GM21381 (cell line): ENCODE measurements around the gene DZIP1L.
"Not testable (repeated sequence)": the region's sequence is repeated elsewhere in the genome, so short reads cannot be mapped to it uniquely, and the experiment has no call there.

Experiments
- ATAC-seq: cut with Tn5 transposase; IDR thresholded peaks from one replicate; pipeline ENCODE4 v1.9.1; 2021; ENCODE audit warnings: mild to moderate bottlenecking, moderate library complexity; ENCODE audit not compliant: unreplicated experiment

Gene DZIP1L

DNA sequence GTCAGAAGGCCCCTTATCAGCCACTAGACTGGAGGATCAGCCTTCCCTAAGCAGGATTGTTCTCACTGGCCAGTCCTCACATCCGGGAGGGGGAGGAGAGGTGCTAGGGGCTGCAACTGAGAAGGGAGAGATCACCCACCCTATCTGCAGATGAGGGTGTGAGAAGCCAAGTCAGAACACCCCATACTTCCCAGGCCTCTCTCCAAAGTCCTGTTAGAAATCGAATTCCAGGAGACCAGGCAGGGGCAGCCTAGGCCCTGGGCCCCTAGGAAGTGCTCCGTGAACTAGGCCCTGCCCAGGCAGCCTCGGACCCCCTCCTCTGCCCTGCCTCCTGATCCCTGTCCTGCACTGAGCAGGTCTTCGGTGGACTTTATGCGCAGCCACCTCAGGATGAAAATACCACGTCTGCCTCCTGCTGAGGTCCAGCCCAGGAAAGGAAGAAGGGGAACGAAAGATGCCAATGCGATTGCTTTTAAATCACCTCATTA lies 933 bp downstream of the DZIP1L start:
- no peak for ATAC-seq

DNA sequence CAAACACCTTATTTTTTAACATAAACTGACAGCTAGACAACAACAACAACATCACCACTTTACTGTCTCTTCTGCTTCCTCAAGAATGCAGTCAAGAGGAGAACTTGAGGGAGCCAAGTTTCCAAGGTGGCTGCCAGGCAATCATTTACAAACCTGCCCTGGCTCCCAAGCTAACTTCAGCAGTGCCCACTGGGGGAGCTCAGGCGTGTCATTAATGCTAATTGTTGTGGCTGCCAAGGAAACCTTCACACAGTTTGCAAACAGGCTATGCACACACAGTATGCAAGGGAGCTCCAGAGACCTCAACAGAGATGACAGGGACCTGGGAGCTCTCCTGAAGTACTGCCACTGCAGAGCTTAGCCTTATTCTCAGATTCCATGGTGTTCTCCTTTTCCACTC lies 2.1 kb downstream of the DZIP1L start:
- ATAC-seq: no peak

DNA sequence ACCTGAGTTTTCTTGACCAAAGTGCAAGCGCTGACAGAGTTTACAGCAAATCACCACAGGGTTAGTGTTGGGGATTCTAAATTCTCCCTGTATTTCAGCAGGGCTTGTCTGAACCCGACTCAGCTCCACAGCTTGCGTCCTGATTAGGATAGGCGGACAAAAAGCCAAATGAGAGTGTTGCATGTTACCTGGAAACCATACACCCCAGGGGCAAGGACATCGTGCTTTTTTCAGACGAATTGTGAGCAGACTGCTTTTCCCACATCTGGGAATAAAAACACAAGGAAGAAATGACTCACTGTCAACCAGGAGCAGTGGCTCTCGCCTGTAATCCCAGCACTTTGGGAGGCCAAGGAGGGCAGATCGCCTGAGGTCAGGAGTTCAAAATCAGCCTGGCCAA lies 3.0 kb downstream of the DZIP1L start:
- no peak for ATAC-seq

- ATAC-seq: no peak
Measured at GRCh38 chr3:138105598-138105997, 9.8 kb downstream of the DZIP1L start.

- ATAC-seq: no peak
Measured at GRCh38 chr3:138103466-138103865, 11.9 kb downstream of the DZIP1L start.

DNA sequence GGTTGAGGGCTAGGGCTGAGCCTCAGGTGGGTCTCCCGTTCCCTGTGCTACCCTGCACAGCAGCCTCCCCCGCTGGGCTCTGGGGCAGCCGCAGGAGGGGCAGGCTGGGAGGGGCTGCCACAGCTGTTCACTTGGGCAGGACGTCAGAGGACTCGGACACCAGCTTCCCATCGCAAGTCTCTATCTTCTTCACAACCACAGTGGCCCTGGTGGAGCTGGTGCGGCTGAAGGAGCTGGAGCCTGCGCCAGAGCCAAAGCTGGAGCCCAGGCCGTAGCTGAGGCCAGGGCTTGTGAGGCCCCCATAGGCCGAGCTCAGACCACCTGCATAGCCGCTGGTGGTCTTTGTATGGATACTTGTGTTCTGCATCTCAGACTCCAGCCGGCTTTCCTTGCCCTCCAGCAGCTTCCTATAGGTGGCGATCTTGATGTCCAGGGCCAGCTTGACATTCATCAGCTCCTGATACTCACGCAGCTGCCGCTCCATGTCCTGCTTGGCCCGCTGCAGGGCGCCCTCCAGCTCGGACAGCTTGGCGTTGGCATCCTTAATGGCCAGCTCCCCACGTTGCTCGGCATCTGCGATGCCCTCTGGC lies 14.0 kb downstream of the DZIP1L start:
- ATAC-seq: not testable (repeated sequence)

DNA sequence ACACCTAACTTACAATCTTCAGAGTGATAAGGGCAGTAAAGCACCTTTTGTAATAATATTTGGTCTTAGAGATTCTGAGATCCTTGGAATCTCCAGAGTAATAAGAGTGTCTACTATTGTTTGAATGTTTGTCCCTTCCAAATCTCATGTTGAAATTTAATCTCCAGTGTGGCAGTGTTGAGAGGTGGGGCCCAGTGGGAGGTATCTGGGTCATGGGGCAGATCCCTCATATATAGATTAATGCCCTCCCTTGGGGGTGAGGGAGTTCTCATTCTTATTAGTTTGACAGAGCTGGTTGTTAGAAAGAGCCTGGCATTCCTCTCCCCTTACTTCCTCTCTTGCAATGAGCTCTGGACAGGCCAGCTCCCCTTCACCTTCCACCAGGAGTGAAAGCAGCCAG lies 16.0 kb downstream of the DZIP1L start:
- ATAC-seq: no peak

GRCh38 chr3:138097192-138098172 lies 17.9 kb downstream of the DZIP1L start:
- ATAC-seq: no peak

DNA sequence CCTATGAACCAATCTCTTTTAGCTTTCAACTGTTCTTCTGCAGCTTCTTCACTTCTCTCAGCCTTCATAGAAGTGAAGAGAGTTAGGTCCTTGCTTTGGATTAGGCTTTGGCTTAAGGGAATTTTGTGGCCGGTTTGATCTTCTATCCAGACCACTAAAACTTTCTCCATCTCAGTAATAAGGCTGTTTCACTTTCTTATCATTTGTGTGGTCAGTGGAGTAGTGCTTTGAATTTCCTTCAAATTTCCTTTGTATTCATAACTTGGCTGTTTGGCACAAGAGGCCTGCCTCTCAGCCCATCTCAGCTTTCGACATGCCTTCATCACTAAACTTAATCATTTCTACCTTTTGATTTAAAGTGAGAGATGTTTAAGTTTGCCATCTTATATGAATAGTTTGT lies 21.7 kb downstream of the DZIP1L start:
- no peak for ATAC-seq

DNA sequence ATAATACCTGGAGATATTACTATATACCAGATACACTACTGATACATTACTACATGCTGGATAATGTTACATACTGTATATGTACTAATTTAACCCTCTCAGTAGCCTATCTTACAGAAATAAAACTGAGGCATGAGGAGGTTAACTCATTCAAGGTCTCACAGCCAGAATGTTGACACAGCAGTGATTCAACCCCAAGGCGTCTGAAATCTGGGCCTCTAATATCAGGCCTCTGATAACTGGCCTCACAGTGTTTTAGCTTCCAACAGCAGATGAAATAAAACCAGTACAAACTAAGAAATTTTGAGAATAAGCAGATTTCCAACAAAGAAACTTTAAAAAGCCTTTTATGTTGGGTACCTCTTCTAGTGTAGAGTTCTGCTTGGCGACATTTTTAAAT lies 23.4 kb downstream of the DZIP1L start:
- no peak for ATAC-seq

DNA sequence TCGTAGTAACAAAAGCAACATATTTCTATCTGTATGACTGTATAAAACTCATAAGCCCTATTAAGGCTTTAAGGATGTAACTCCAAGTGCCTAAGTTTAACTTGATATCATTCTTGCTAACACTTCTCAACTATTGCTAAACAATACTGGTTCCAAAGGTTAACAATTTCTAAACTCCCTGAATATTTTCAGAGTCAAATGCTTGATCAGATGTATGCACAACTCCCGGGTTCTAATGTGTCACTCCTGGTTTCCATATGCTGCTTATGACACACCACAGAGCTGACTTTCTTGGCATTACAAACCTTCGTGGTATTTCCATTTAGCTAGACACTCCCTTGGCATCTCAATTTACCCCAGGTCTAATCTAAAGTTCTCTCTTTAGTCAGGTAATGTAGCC lies 26.3 kb downstream of the DZIP1L start:
- no peak for ATAC-seq

DNA sequence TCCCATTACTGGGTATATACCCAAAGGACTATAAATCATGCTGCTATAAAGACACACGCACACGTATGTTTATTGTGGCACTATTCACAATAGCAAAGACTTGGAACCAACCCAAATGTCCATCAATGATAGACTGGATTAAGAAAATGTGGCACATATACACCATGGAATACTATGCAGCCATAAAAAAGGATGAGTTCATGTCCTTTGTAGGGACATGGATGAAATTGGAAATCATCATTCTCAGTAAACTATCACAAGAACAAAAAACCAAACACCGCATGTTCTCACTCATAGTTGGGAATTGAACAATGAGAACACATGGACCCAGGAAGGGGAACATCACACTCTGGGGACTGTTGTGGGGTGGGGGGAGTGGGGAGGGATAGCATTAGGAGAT lies 29.7 kb downstream of the DZIP1L start:
- ATAC-seq: not testable (repeated sequence)

DNA sequence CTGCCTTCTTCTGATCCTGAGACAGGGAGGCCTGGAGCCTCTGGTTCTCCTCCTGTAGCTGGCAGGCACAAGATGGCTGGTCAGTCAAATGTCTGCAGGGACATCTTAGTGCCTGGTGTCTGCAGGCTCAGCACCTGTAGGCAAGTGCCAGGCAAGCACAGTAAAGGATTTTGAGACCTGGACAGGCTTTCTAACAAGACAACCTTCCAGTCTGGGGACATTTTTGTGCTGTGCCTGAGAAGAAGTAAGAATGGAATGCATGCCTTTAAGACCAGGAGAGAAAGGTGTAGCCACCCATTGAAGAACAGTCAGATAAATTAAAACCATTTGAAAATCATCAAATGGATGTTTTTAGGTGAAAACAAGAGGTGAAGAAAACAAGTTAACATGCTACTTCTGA lies 31.2 kb downstream of the DZIP1L start:
- ATAC-seq: no peak

- peak; percentile 41 for ATAC-seq
Measured at GRCh38 chr3:138082992-138083386, 32.4 kb downstream of the DZIP1L start.

- peak; percentile 70 for ATAC-seq
Measured at GRCh38 chr3:138082085-138082991, 33.1 kb downstream of the DZIP1L start.

- ATAC-seq: no peak
Measured at GRCh38 chr3:138081371-138082084, 33.9 kb downstream of the DZIP1L start.

- no peak for ATAC-seq
Measured at GRCh38 chr3:138079901-138080300, 35.5 kb downstream of the DZIP1L start.

GRCh38 chr3:138078901-138079344 lies 36.5 kb downstream of the DZIP1L start:
- no peak for ATAC-seq

GRCh38 chr3:138078096-138078495 lies 37.3 kb downstream of the DZIP1L start:
- ATAC-seq: no peak

DNA sequence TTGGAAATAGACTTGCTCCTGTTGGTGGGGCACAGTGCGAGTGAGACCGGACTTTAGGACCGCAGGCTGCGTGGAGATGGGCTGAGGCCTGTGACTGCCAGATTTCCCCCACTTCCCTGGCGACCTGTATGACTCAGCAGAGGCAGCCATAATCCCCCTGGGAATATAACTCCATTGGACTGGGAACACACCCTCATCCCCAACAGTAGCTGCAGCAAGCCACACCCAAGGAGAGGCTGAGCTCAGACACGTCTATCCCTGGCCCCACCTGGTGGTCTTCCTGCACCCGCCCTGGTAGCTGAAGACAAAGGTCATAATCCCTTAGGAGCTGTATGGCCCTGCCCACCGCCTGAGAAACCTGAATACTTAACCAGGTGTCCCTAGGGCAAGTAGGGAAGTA lies 42.6 kb downstream of the DZIP1L start:
- ATAC-seq: no peak
